ENCODE measurements around the gene PALS2. TPM values are rescaled to one million over a fixed set of nuclear protein-coding genes. Genes with fewer than 3 reads are reported as not detected.

The PALS2 gene
- total and polyA plus RNA-seq, 2 donors (not counting 3 experiments of a cell fraction or from before 2014, with no cell fraction given) = 4.3 to 23.6 TPM

GRCh38 chr7:24582166-24582565 is 8.9 kb downstream of the PALS2 start:
- no peak for TF ChIP-seq POLR2AphosphoS5 (IDR thresholded peaks at IDR 0.05; ENCODE audit: insufficient read depth, low read depth, low read length)
- no peak for TF ChIP-seq MAX (IDR thresholded peaks at IDR 0.05; ENCODE audit: insufficient read depth, insufficient read length)
- no peak for TF ChIP-seq FOS (IDR thresholded peaks at IDR 0.05; ENCODE audit: borderline replicate concordance, insufficient read depth, low read length)
- no peak for TF ChIP-seq CTCF (IDR thresholded peaks at IDR 0.05; ENCODE audit: extremely low read depth in 1 of 2, insufficient read depth in 1 of 2, low read depth in 1 of 2, low read length in 2 of 2)
- TF ChIP-seq POLR2A (IDR thresholded peaks at IDR 0.05; ENCODE audit: low read depth, low read length) = no peak
- no peak for TF ChIP-seq EZH2 (IDR thresholded peaks at IDR 0.05; ENCODE audit: borderline replicate concordance, low read depth, low read length, severe bottlenecking)
- no peak for TF ChIP-seq MYC (IDR thresholded peaks at IDR 0.05; ENCODE audit: low read depth, low read length)
- no peak for TF ChIP-seq GATA2 (IDR thresholded peaks at IDR 0.05; ENCODE audit: insufficient read depth, insufficient read length, low read depth, low read length)
- no peak for TF ChIP-seq JUN (IDR thresholded peaks at IDR 0.05; ENCODE audit: borderline replicate concordance, insufficient read depth, insufficient read length, low read depth)
- FAIRE-seq (no peak), DNase-seq (ENCODE audit: low read depth, low spot score) (no peak)
- no peaks in the 10 kb centered on the region for H3K27me3 ChIP-seq (ENCODE audit: control insufficient read depth in 2 of 2, insufficient read depth in 2 of 2, low read length in 2 of 2)
- peaks cover 3% of the 10 kb centered on the region for H4K20me1 ChIP-seq (replicated peaks; ENCODE audit: control insufficient read depth, extremely low read depth, insufficient read depth, low read length)
- no peak overlapping the region for H3K4me2 ChIP-seq (ENCODE audit: insufficient read depth, low read length)
- H3K36me3 ChIP-seq (ENCODE audit: control insufficient read depth in 2 of 2, extremely low read depth in 1 of 2, insufficient read depth in 2 of 2, low read length in 2 of 2) = no peaks in the 10 kb centered on the region
- CTCF ChIA-PET = interaction anchor here (0.7 to 1.3 kb wide), 4 partner anchors 134 to 1273 kb away, joined by 3 read pairs; no protein-coding TSS in a partner anchor
- no peak overlapping the region for H2AFZ ChIP-seq (ENCODE audit: low read depth, low read length)
- POLR2A ChIA-PET = no interaction called here
- H3K9ac ChIP-seq (replicated peaks; ENCODE audit: extremely low read depth, insufficient read depth, low read length) = no peak overlapping the region
- peaks cover 56% of the 10 kb centered on the region for H3K79me2 ChIP-seq (ENCODE audit: control insufficient read depth, insufficient read depth, low read length)
- H3K4me1 ChIP-seq (ENCODE audit: control insufficient read depth, extremely low read depth, insufficient read depth, low read length) = no peaks in the 10 kb centered on the region
- dilution Hi-C loops (cut with MboI; ENCODE audit: extremely low pct_ligation_motif_present, low sequenced_read_pairs) = no loop called here
- H3K9me1 ChIP-seq (replicated peaks; ENCODE audit: control insufficient read depth, extremely low read depth, insufficient read depth, low read length) = no peaks in the 10 kb centered on the region
- no peaks in the 10 kb centered on the region for H3K9me3 ChIP-seq (replicated peaks; ENCODE audit: control insufficient read depth, insufficient read depth, low read length)
- no TSS peak for BruUV-seq (replicated peaks)
- H3K4me3 ChIP-seq (replicated peaks in 1 of 3; ENCODE audit: insufficient read depth in 1 of 3, low read depth in 1 of 3, low read length in 3 of 3) = no peak overlapping the region
- no peak overlapping the region for H3K27ac ChIP-seq (ENCODE audit: insufficient read depth, low read depth, low read length)
- intact Hi-C loops (cut with micrococcal nuclease) = no loop called here
